Measurements from ENCODE around the gene NXPH1. TPM values are rescaled to one million over a fixed set of nuclear protein-coding genes. Genes with fewer than 3 reads are reported as not detected.
A peak's percentile ranks its signal among the peaks of the same experiment; 100 is the strongest.

The NXPH1 gene
- total and polyA plus RNA-seq, 2 experiments from 2014 or later, result 0.45 to 3.0 TPM

DNA sequence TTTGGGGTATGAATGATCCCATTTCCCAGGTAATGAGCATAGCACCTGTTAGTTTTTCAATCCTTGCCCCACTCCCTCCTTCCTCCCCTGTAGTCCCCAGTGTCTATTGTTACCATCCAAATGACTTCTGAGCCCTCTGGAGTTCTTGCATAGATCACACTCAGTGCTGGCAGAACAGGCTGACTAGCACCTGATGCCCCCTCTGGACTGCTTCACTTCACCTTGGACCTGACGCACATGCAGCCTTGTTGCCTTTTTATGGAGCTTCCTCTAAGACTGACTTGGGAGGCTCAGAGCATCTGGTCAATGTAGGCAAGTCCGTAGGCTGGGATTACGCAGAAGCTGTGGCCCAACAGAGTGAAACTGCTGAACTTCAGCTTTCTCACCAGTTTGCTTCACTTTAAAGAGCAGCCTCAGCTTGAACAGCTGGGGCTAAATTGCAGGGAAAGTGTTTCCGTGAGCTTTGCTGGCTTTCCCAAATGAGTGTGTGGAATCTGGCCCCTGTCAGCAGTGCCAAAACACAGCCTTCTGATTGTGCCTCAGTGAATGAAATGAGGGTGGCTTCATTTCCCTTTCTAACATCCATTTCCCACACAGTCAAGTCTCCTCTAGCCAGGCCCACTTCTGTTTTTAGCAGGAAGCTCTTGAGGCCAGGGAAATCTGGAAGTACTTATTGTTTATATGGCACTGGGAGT lies 48.5 kb downstream of the NXPH1 start:
- H3K27ac Mint-ChIP-seq, result no peak overlapping the region
- H2AFZ ChIP-seq, result peak overlapping the region; percentile 70
- no peaks in the 10 kb centered on the region for H3K27me3 Mint-ChIP-seq (ENCODE audit: insufficient read depth, low read depth, poor library complexity)

DNA sequence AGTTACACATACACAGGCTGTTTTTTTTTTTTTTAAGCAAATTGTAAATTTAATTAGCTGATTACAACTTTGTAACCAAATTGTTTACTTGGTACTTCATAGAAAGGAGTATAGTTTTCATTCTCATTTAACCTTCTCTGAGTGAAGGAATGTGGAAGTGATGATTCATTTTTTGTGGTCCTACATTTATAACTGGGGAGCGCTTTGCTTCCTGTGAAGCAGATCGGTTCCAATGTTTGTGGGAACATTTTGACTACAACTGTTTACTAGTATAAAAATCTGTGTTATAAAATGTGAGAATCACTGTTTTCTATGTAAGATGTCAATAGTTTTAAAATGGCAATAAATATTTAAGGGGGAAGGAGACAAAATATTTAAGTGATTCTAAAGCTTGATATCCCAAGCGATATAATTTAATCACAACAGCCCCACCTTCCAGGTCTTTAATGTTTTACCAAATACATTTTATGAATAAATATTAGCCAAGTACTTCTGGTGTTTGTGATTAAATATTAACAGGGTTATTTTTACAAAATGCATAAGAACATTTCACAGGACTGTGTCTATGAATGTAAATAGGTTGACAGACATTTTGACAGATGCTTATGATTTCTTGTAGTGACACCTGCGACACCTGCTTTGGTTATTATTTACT lies 57.1 kb downstream of the NXPH1 start:
- H3K9me2 ChIP-seq (ENCODE audit: insufficient read depth), result no peaks in the 10 kb centered on the region
- no peak overlapping the region for H3K4me3 ChIP-seq
- H2AFZ ChIP-seq, result no peak overlapping the region
- H3K27ac Mint-ChIP-seq, result no peak overlapping the region
- H4K20me1 ChIP-seq (replicated peaks; ENCODE audit: insufficient read depth), result no peaks in the 10 kb centered on the region
- no peaks in the 10 kb centered on the region for H3K27me3 Mint-ChIP-seq (ENCODE audit: insufficient read depth, low read depth, poor library complexity)
- H3K36me3 Mint-ChIP-seq (ENCODE audit: low read depth), result no peaks in the 10 kb centered on the region
- ATAC-seq (no peak), DNase-seq (ENCODE audit: low spot score) (no peak)
- H3K4me1 Mint-ChIP-seq, result peaks cover 3% of the 10 kb centered on the region; the same call in 2 of the 3 replicates
- H3K27me3 ChIP-seq (ENCODE audit: insufficient read depth), result no peaks in the 10 kb centered on the region
- H3K9me3 Mint-ChIP-seq, result no peaks in the 10 kb centered on the region
- H3F3A ChIP-seq (replicated peaks; ENCODE audit: low read depth), result no peaks in the 10 kb centered on the region
- H3K4me3 Mint-ChIP-seq, result no peak overlapping the region
- H3K27ac ChIP-seq (ENCODE audit: low read depth), result no peak overlapping the region
- H3K79me2 ChIP-seq (replicated peaks; ENCODE audit: insufficient read depth), result no peaks in the 10 kb centered on the region
- peaks cover 3% of the 10 kb centered on the region; the same call in 1 of the 2 replicates for H3K4me1 ChIP-seq (ENCODE audit: insufficient read depth)
- H3K4me2 ChIP-seq, result no peak overlapping the region
- no peaks in the 10 kb centered on the region for H3K36me3 ChIP-seq (ENCODE audit: insufficient read depth)
- TF ChIP-seq EZH2 (IDR thresholded peaks at IDR 0.05; ENCODE audit: low read depth, unreplicated experiment) (no peak), ZNF462 (CRISPR knock-in tag; IDR thresholded peaks at IDR 0.05) (no peak)

More for the DNA sequence above, 48.5 kb downstream of the NXPH1 start:
- Histone ChIP-seq H3K4me2 (no peak overlapping the region), H3K4me1 (ENCODE audit: insufficient read depth) (no peaks in the 10 kb centered on the region), H4K20me1 (replicated peaks; ENCODE audit: insufficient read depth) (no peaks in the 10 kb centered on the region), H3F3A (replicated peaks; ENCODE audit: low read depth) (no peaks in the 10 kb centered on the region), H3K79me2 (replicated peaks; ENCODE audit: insufficient read depth) (no peaks in the 10 kb centered on the region), H3K9me2 (ENCODE audit: insufficient read depth) (0 out of 2 replicates have a peak, but pooled peaks cover 5% of the 10 kb centered on the region), H3K36me3 (ENCODE audit: insufficient read depth) (no peaks in the 10 kb centered on the region), H3K4me3 (no peak overlapping the region), H3K27ac (ENCODE audit: low read depth) (no peak overlapping the region), H3K27me3 (ENCODE audit: insufficient read depth) (no peaks in the 10 kb centered on the region)
- peak; percentile 45 for DNase-seq (ENCODE audit: low spot score)
- no peaks in the 10 kb centered on the region; the same call in 2 of the 3 replicates for H3K36me3 Mint-ChIP-seq (ENCODE audit: low read depth)
- H3K4me3 Mint-ChIP-seq, result no peak overlapping the region
- H3K4me1 Mint-ChIP-seq, result no peaks in the 10 kb centered on the region
- peaks cover 3% of the 10 kb centered on the region; the same call in 1 of the 3 replicates for H3K9me3 Mint-ChIP-seq
- peak; percentile 71 for ATAC-seq
- no peak for TF ChIP-seq ZNF331 (CRISPR knock-in tag; IDR thresholded peaks at IDR 0.05; ENCODE audit: low read depth)
- TF ChIP-seq, protein P1, sequence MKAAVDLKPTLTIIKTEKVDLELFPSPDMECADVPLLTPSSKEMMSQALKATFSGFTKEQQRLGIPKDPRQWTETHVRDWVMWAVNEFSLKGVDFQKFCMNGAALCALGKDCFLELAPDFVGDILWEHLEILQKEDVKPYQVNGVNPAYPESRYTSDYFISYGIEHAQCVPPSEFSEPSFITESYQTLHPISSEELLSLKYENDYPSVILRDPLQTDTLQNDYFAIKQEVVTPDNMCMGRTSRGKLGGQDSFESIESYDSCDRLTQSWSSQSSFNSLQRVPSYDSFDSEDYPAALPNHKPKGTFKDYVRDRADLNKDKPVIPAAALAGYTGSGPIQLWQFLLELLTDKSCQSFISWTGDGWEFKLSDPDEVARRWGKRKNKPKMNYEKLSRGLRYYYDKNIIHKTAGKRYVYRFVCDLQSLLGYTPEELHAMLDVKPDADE (IDR thresholded peaks at IDR 0.05), result no peak
- no peak for TF ChIP-seq NANOG (IDR thresholded peaks at IDR 0.05; ENCODE audit: borderline replicate concordance)
- TF ChIP-seq CTCF (conservative IDR thresholded peaks at IDR 0.05; ENCODE audit: low read depth in 2 of 2), result peak; percentile 13 to 21; a peak in 1 of 4 replicates
